ENCODE measurements around the gene RBMS1. TPM values are rescaled to one million over a fixed set of nuclear protein-coding genes. Genes with fewer than 3 reads are reported as not detected.
A peak's percentile ranks its signal among the peaks of the same experiment; 100 is the strongest.

The RBMS1 gene
- total and polyA plus RNA-seq, 4 donors = 49.5 to 215 (median 76.3) TPM

- H3K27me3 ChIP-seq (ENCODE audit: control insufficient read depth in 3 of 3, insufficient read depth in 3 of 3, low read length in 2 of 3) = no peaks in the 10 kb centered on the region
- no peaks in the 10 kb centered on the region for H3K9me3 ChIP-seq (ENCODE audit: control insufficient read depth in 4 of 4, insufficient read depth in 3 of 4, low read length in 3 of 4)
- no peak for TF ChIP-seq CTCF (IDR thresholded peaks at IDR 0.05; ENCODE audit: control extremely low read depth, extremely low read depth)
- H3K4me3 ChIP-seq = no peak overlapping the region
- DNase-seq = peak; percentile 61 to 90 (median 88)
- 80 to 92% methylated on average over 7 of the region's 7 CpGs for WGBS, 2 donors
- no peak for ATAC-seq (ENCODE audit: insufficient read depth, low FRiP score)
- peaks cover 0 to 5% (median 2%) of the 10 kb centered on the region in 4 donors for H3K36me3 ChIP-seq (ENCODE audit: control insufficient read depth in 4 of 4, insufficient read depth in 4 of 4, low read length in 4 of 4)
- H3K4me1 ChIP-seq (ENCODE audit: control insufficient read depth in 5 of 5, insufficient read depth in 5 of 5, low read length in 5 of 5) = peaks cover 2 to 33% (median 16%) of the 10 kb centered on the region in 5 donors
- peak overlapping the region; percentile 52 to 60 for H3K27ac ChIP-seq (ENCODE audit: low read depth in 1 of 2, low read length in 1 of 2)
- H3K9ac ChIP-seq (ENCODE audit: insufficient read depth in 1 of 2, low read length in 2 of 2) = no peak overlapping the region
These were observed 176.2 kb downstream of the RBMS1 start for GRCh38 chr2:160317181-160318099.

- Histone ChIP-seq H3K4me1 (ENCODE audit: control insufficient read depth in 5 of 5, insufficient read depth in 5 of 5, low read length in 5 of 5) (peaks cover 0 to 26% (median 15%) of the 10 kb centered on the region in 5 donors), H3K9ac (ENCODE audit: insufficient read depth in 1 of 2, low read length in 2 of 2) (no peak overlapping the region), H3K36me3 (ENCODE audit: control insufficient read depth in 4 of 4, insufficient read depth in 4 of 4, low read length in 4 of 4) (peaks cover 0 to 9% (median 3%) of the 10 kb centered on the region in 4 donors), H3K27me3 (ENCODE audit: control insufficient read depth in 3 of 3, insufficient read depth in 3 of 3, low read length in 2 of 3) (no peaks in the 10 kb centered on the region), H3K4me3 (no peak overlapping the region), H3K27ac (ENCODE audit: low read depth in 1 of 2, low read length in 1 of 2) (peak overlapping the region in 1 of 2 donors; percentile 9), H3K9me3 (ENCODE audit: control insufficient read depth in 4 of 4, insufficient read depth in 3 of 4, low read length in 3 of 4) (no peaks in the 10 kb centered on the region)
- ATAC-seq (ENCODE audit: insufficient read depth, low FRiP score) = no peak
- WGBS, 2 donors = 62 to 71% methylated on average over 2 of the region's 2 CpGs
- TF ChIP-seq CTCF (IDR thresholded peaks at IDR 0.05; ENCODE audit: control extremely low read depth, extremely low read depth) = no peak
- DNase-seq = no peak
These were observed 178.3 kb downstream of the RBMS1 start for GRCh38 chr2:160315337-160315736.

- 54 to 74% methylated on average over 8 of the region's 8 CpGs for WGBS, 2 donors
These were observed 183.3 kb downstream of the RBMS1 start for GRCh38 chr2:160310118-160310828.

More at GRCh38 chr2:160310118-160310828, 183.3 kb downstream of the RBMS1 start:
- Histone ChIP-seq H3K4me1 (ENCODE audit: control insufficient read depth in 5 of 5, insufficient read depth in 5 of 5, low read length in 5 of 5) (peaks cover 0 to 29% (median 11%) of the 10 kb centered on the region in 5 donors), H3K9me3 (ENCODE audit: control insufficient read depth in 4 of 4, insufficient read depth in 3 of 4, low read length in 3 of 4) (no peaks in the 10 kb centered on the region), H3K27ac (ENCODE audit: low read depth in 1 of 2, low read length in 1 of 2) (no peak overlapping the region), H3K9ac (ENCODE audit: insufficient read depth in 1 of 2, low read length in 2 of 2) (no peak overlapping the region), H3K36me3 (ENCODE audit: control insufficient read depth in 4 of 4, insufficient read depth in 4 of 4, low read length in 4 of 4) (peaks cover 6 to 11% (median 9%) of the 10 kb centered on the region in 4 donors), H3K27me3 (ENCODE audit: control insufficient read depth in 3 of 3, insufficient read depth in 3 of 3, low read length in 2 of 3) (no peaks in the 10 kb centered on the region), H3K4me3 (no peak overlapping the region)
- ATAC-seq (ENCODE audit: insufficient read depth, low FRiP score) (no peak), DNase-seq (peak in 1 of 3 donors; percentile 42)
- no peak for TF ChIP-seq CTCF (IDR thresholded peaks at IDR 0.05; ENCODE audit: control extremely low read depth, extremely low read depth)

Data from lung (tissue), 12 donors.